Testis (tissue), 5 donors: ENCODE measurements around the gene LYPD8. TPM values are rescaled to one million over a fixed set of nuclear protein-coding genes. Genes with fewer than 3 reads are reported as not detected.
"Not testable (repeated sequence)": the region's sequence is repeated elsewhere in the genome, so short reads cannot be mapped to it uniquely, and the experiment has no call there.

Source experiments
- DNase-seq: peaks from one replicate; pipeline ENCODE4 v3.0.0-alpha.2; 2019
- H3K27ac ChIP-seq, 2 donors: fragments of 200-600 bp; sonication (generic); one replicate each; pipeline ENCODE4 v1.5.1; 2019
- H3K27me3 ChIP-seq: fragments of 200-600 bp; sonication (generic); one replicate; pipeline ENCODE4 v1.5.1; 2019
- H3K36me3 ChIP-seq: fragments of 200-600 bp; sonication (generic); one replicate; pipeline ENCODE4 v1.5.1; 2017; ENCODE audit warnings: low read depth; ENCODE audit errors: missing control alignments
- H3K4me1 ChIP-seq: fragments of 200-600 bp; sonication (generic); one replicate; pipeline ENCODE4 v1.5.1; 2019
- H3K4me3 ChIP-seq, 2 donors: fragments of 200-600 bp; sonication (generic); one replicate each; pipeline ENCODE4 v1.5.1; 2017 to 2019
- H3K9me3 ChIP-seq: fragments of 200-600 bp; sonication (generic); one replicate; pipeline ENCODE4 v1.5.1; 2017
- POLR2A ChIP-seq: fragments of 450-650 bp; IDR thresholded peaks from one replicate; pipeline ENCODE4 v1.6.1; 2017; ENCODE audit warnings: antibody characterized with exemption, mild to moderate bottlenecking, moderate library complexity
- WGBS, 2 donors: methylation state at CpG; one replicate each; pipeline ENCODE4 v1.1.5; 2018; 5-methylcytosine and 5-hydroxymethylcytosine counted together
- intact Hi-C: fragments of 100-400 bp; cut with DNase I; formaldehyde crosslinking; loops from one replicate; pipeline ENCODE4 v1.15.1; 2023; ENCODE audit warnings: low total_unique reads
- long read RNA-seq, 2 donors: transcript quantifications; one replicate each; lab custom pipeline, GENCODE V29; 2026
- polyA plus RNA-seq: library from polyadenylated mRNA; stranded (reverse); fragments of 350-450 nt; fragmentation: Illumina TruSeq; extraction: RNeasy Lipid Tissue Mini Kit (QIAGEN cat#74804); gene quantifications from one replicate; pipeline ENCODE4 v1.2.3, GENCODE V29; 2014; ENCODE audit warnings: low read depth, low replicate concordance; ENCODE audit not compliant: insufficient read depth
- total RNA-seq, 2 donors: library from RNA; depleted of rRNA; stranded (reverse); fragments of >200 nt; gene quantifications; one replicate each; pipeline ENCODE4 v1.2.3, GENCODE V29; 2016
- TF ChIP-seq, protein P1 (sequence below), 3 experiments: fragments of 450-650 bp in 2 of 3; fragments of 200-600 bp in 1 of 3; sonication (generic) in 1 of 3; IDR thresholded peaks; one replicate each; pipeline ENCODE4 v1.5.1; 2016 to 2019; ENCODE audit warnings: antibody characterized with exemption in 3 of 3, mild to moderate bottlenecking in 2 of 3, moderate library complexity in 1 of 3

The LYPD8 gene, protein sequence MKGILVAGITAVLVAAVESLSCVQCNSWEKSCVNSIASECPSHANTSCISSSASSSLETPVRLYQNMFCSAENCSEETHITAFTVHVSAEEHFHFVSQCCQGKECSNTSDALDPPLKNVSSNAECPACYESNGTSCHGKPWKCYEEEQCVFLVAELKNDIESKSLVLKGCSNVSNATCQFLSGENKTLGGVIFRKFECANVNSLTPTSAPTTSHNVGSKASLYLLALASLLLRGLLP
- under 1 TPM; 0.43 to 0.79 TPM for total RNA-seq
- polyA plus RNA-seq, result 0.91 TPM
- long read RNA-seq, donor 1, partial matches to known transcripts, result 7 of 7 reads
- long read RNA-seq, donor 1, other reads (novel, unspliced or antisense), result 0 of 7 reads
- long read RNA-seq, donor 2, result 0 reads

DNA sequence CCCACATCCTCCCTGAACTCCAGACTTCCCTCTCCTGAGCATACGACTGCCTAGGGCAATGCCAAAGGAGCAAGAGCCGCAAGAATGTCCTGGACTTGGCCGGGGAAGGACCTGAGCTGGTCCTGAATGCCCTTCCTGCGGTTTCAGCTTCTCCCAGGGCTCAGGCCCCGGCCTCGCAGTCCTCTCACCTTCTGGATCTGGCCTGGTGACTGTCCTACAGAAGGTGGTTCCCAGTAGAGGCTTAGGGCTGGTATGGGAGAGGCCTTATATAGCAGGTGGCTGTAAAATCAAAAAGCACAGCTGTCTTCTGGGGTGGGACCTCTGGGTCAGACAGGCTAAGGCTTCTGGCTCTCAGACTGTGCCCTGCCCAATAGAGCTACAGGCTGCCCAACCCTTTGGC lies at the start of gene LYPD8:
TSS of gene LYPD8 (minus strand) at position 243 of the 400 bp plus-strand sequence. CDS start 4,678 bp downstream, outside the sequence.
- H3K4me1 ChIP-seq, result no peaks in the 10 kb centered on the region

DNA sequence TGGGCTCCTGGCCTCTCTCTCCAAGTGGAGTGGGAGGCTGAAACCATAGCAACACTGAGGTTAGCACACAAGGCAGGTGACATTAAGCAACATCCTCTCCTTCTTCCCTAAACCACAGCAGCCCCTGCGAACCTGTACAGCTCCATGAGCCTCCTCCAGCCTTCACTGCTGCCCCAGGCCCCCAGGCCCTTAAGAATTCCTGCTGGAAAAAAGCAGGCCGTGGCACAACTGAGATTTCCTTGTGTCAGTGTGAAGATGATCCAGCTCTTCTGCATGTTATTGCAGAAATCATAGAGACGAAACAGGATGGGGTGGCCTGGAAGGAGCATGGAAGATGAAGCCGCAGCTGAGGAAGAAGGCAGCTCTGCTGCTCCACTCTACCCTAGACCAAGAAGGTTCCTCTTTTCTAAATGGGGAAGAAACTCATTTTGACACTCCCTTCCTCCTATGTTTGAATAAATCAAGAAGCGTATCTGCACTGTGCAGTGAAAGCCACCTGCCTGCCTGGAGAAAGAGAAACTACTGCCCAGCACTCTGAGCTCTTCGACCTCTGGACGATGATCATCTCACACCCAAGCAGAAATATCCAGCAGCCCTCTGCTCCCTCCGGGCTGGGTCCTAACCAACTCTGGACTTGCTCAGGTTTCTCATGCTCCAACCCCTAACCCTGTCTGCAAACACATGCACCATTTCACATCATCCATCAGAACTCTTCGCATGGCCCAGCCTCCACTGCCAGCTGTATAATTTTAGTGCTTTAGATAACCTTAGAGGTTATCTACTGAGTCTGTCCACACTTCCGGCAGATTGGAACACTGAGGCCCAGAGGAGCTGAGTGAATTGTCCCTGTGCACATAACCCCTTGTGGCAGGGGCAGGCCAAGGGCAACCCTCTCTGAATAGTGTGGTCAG lies 49.5 kb upstream of the LYPD8 start:
- Histone ChIP-seq H3K9me3 (no peaks in the 10 kb centered on the region), H3K27me3 (no peaks in the 10 kb centered on the region), H3K27ac (no peak overlapping the region), H3K4me1 (no peaks in the 10 kb centered on the region), H3K36me3 (no peaks in the 10 kb centered on the region), H3K4me3 (no peak overlapping the region)
- WGBS, 2 donors, result 66 to 70% methylated on average over 8 to 10 of the region's 10 CpGs
- intact Hi-C loops, result no loop called here
- TF ChIP-seq, protein P1, sequence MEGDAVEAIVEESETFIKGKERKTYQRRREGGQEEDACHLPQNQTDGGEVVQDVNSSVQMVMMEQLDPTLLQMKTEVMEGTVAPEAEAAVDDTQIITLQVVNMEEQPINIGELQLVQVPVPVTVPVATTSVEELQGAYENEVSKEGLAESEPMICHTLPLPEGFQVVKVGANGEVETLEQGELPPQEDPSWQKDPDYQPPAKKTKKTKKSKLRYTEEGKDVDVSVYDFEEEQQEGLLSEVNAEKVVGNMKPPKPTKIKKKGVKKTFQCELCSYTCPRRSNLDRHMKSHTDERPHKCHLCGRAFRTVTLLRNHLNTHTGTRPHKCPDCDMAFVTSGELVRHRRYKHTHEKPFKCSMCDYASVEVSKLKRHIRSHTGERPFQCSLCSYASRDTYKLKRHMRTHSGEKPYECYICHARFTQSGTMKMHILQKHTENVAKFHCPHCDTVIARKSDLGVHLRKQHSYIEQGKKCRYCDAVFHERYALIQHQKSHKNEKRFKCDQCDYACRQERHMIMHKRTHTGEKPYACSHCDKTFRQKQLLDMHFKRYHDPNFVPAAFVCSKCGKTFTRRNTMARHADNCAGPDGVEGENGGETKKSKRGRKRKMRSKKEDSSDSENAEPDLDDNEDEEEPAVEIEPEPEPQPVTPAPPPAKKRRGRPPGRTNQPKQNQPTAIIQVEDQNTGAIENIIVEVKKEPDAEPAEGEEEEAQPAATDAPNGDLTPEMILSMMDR (IDR thresholded peaks at IDR 0.05), result no peak
- TF ChIP-seq POLR2A, result no peak
- no peak for DNase-seq

More for the DNA sequence above, at the start of gene LYPD8:
- Histone ChIP-seq H3K27ac (no peak within 1 kb of the TSS), H3K4me3 (no peak within 1 kb of the TSS), H3K9me3 (no peaks in the 10 kb centered on the region), H3K36me3 (no peaks in the 10 kb centered on the region), H3K27me3 (no peaks in the 10 kb centered on the region)
- TF ChIP-seq, protein P1 (IDR thresholded peaks at IDR 0.05), result no peak
- TF ChIP-seq POLR2A, result no peak
- 87 to 91% methylated on average over 6 of the region's 6 CpGs for WGBS, 2 donors
- DNase-seq, result no peak
- intact Hi-C loops, result no loop called here

DNA sequence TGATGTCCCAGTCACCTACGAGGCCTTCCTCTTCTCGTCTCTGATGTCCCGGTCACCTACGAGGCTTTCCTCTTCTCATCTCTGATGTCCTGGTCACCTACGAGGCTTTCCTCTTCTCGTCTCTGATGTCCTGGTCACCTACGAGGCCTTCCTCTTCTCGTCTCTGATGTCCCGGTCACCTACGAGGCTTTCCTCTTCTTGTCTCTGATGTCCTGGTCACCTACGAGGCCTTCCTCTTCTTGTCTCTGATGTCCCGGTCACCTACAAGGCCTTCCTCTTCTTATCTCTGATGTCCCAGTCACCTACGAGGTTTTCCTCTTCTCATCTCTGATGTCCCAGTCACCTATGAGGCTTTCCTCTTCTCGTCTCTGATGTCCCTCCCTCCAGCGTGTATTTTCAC lies 47.9 kb upstream of the LYPD8 start:
- 89 to 91% methylated on average over 15 of the region's 15 CpGs for WGBS, 2 donors
- H3K4me3 ChIP-seq, H3K36me3 ChIP-seq, H3K9me3 ChIP-seq, H3K27me3 ChIP-seq, H3K27ac ChIP-seq, H3K4me1 ChIP-seq, DNase-seq, intact Hi-C loops: not testable (repeated sequence)

DNA sequence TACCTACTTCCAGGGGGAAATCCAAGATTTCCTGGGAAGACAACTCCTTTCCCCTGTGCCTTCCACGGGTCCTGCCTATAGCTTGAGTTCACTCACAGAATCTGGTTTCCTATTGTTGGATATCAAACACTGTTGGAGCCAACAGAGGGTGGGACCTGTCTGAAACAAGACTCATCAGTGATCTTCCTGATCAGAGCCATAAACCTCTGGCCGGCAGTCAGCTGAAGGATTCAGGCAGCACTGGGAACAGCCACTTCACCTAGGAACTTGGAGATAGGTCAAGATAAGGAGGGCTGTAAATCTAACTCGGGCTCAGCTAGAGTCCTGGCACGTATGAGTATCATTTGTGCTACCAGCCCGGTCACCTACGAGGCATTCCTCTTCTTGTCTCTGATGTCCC lies 46.9 kb upstream of the LYPD8 start:
- WGBS, 2 donors, result 85 to 89% methylated on average over 6 of the region's 6 CpGs
- TF ChIP-seq, protein P1 (IDR thresholded peaks at IDR 0.05), result no peak
- TF ChIP-seq POLR2A, result no peak
- intact Hi-C loops, result no loop called here
- Histone ChIP-seq H3K36me3 (no peaks in the 10 kb centered on the region), H3K4me1 (no peaks in the 10 kb centered on the region), H3K27me3 (no peaks in the 10 kb centered on the region), H3K9me3 (no peaks in the 10 kb centered on the region), H3K27ac (no peak overlapping the region), H3K4me3 (no peak overlapping the region)
- no peak for DNase-seq

DNA sequence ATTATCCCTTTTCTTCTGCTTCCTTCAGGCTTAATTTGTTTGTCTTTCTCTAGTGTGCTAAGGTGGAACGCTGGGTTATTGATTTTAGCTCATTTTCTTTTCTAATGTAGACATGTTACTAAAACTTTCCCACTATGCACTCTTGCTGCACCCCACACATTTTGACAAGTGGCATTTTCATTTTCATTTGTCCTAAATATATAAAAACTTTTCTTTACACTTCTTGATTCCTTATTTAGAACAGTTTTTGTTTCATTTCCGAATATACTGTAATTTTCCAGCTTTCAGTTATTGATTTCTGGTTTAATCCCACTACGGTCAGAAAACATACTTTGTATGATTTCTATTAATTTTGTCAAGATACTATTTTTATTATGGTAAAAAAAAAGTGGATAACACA lies 44.9 kb upstream of the LYPD8 start:
- Histone ChIP-seq H3K4me1 (no peaks in the 10 kb centered on the region), H3K27ac (no peak overlapping the region), H3K27me3 (no peaks in the 10 kb centered on the region), H3K36me3 (no peaks in the 10 kb centered on the region), H3K4me3 (no peak overlapping the region), H3K9me3 (no peaks in the 10 kb centered on the region)
- DNase-seq, result no peak
- intact Hi-C loops, result no loop called here
- 81 to 84% methylated on average over 3 of the region's 3 CpGs for WGBS, 2 donors
- TF ChIP-seq, protein P1 (IDR thresholded peaks at IDR 0.05), result no peak
- no peak for TF ChIP-seq POLR2A
